ENCODE data around the gene RASA1.

The RASA1 gene

DNA sequence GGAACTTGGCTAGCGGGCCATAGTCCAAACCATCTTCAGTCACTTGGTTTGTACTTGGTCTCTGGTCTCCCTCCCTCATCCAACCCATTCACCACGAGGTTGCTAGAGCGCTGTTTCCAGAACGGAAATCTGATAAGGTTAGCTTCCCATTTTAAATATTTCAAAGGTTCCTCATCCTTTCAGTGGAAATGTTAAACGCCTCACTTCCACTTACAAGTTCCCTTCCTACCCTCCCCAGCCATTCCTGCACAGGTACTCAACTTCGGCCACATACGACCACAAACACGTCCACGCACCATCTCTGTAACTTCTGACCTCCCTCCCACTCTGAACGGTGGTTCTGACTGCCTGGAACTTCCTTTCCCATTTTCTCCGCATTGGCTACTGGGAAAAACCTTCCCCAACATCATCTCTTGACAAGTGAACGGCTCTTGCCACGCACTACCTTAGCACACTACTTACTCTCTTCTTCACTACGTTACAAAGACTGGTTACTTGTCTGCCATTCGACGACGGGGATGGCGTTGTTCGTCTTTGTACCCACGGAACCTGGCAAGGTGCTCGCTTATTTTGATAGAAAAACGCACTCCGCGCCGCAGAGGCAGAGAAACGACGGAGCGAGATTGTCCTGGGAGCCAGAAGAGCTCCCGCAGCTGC is 144.4 kb downstream of the RASA1 start:
- TF ChIP-seq, protein P1, sequence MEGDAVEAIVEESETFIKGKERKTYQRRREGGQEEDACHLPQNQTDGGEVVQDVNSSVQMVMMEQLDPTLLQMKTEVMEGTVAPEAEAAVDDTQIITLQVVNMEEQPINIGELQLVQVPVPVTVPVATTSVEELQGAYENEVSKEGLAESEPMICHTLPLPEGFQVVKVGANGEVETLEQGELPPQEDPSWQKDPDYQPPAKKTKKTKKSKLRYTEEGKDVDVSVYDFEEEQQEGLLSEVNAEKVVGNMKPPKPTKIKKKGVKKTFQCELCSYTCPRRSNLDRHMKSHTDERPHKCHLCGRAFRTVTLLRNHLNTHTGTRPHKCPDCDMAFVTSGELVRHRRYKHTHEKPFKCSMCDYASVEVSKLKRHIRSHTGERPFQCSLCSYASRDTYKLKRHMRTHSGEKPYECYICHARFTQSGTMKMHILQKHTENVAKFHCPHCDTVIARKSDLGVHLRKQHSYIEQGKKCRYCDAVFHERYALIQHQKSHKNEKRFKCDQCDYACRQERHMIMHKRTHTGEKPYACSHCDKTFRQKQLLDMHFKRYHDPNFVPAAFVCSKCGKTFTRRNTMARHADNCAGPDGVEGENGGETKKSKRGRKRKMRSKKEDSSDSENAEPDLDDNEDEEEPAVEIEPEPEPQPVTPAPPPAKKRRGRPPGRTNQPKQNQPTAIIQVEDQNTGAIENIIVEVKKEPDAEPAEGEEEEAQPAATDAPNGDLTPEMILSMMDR (conservative IDR thresholded peaks at IDR 0.05) = 0 out of 2 replicates have a peak, but pooled peaks have one; percentile 4
- no peak for TF ChIP-seq ZFX (IDR thresholded peaks at IDR 0.05)
- H3K27ac ChIP-seq = peak overlapping the region; percentile 95

DNA sequence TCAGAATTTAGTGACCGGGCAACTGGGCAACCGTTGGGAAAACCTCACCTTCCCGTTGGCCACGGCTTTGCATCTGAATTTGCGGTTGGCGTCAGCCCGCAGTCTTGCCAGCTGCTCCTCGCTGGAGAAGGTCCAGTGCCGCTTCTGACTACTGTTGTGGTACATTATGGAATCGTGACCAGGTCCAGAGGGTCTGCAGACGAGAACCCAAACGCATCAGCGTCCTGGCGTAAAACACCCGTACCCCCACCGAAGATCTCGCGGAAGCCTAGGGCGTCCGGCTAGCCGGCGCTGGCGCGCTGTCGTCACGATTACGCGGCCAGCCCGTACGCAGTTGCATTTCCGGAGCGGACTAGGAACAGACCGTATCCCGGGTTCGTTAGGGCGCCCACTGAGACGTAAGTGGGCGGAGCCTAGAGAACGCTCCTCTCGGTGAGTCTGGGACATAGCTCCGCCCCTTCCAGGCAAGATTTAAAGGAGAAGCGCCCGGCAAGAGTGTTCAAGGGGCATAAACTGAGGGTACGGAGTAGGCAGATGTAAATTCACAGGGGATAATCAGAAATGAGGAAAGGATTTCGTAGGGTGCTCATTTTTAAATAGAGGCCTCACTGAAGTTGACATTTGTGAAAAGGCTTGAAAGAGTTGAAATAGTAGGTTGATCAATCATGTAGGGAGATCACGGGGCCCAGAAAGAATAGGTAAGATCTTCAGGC is 145.1 kb downstream of the RASA1 start, which contains the start of gene CCNH:
Gene CCNH (minus strand): TSS at position 301 of the 713 bp plus-strand sequence. CDS start 136 bp downstream, at position 165.
- peak within 1 kb of the TSS; percentile 95 for H3K27ac ChIP-seq
- TF ChIP-seq, protein P1 (conservative IDR thresholded peaks at IDR 0.05) = no peak
- TF ChIP-seq ZFX (IDR thresholded peaks at IDR 0.05) = no peak

DNA sequence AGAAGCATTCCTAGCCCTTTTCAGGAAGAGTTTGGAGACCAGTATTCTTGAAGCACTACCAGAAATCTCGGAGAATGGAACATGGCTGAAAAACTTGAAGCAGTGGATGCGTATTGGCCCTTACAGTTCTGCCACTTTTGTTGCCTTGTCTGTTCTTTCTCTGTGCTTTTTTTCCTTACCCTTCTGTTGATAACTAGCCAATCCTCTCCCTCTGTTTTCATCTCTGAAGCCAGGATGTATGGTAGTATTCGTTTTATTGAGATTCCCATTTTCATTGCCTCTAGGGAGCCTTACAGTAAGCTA is 145.6 kb downstream of the RASA1 start:
- TF ChIP-seq ZFX (IDR thresholded peaks at IDR 0.05) = no peak
- TF ChIP-seq, protein P1 (conservative IDR thresholded peaks at IDR 0.05) = no peak

DNA sequence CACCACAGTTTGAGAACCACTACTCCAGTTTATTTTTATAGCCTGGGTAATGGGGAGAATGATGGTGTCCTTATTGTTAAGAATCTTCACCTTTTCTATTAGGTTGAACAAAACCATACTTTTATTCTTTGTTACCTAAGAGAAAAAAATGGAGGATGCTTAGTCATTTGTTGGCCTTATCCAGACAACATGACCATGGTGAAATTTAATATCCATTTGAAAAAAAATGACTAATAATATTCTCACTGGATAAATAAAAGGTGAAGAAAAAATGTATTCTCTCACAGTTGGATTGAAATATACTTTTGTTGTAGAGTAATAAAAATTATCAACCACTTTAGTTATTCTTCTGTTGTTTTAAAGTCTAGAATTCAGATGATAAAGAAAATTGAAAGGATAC is 150.8 kb downstream of the RASA1 start:
- TF ChIP-seq ZFX (IDR thresholded peaks at IDR 0.05) = no peak
- TF ChIP-seq, protein P1 (conservative IDR thresholded peaks at IDR 0.05) = no peak
- no peak overlapping the region for H3K27ac ChIP-seq

More for the DNA sequence above, 145.6 kb downstream of the RASA1 start:
- peak overlapping the region; percentile 95; the same call in 1 of the 2 replicates for H3K27ac ChIP-seq

DNA sequence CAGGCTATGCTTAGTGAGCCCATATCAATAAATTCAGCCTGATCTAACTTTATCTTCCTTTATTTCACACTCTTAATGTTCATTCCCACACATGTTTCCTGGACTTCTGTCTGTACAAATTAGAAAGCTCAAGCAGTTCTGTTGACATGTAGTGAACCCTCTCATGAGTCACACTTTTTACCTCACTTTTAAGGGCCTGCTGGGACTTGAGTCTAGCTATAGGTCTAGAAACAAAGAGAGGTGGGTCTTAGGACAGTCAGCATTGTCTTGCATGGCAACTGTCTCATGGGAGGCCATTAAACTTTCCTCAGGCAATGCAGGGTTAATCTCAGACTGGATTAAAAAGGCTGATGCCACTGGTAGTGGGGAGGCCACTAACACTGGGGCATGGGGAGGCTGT is 153.6 kb downstream of the RASA1 start:
- TF ChIP-seq ZFX (IDR thresholded peaks at IDR 0.05) = no peak
- TF ChIP-seq, protein P1 (conservative IDR thresholded peaks at IDR 0.05) = no peak
- H3K27ac ChIP-seq = no peak overlapping the region

DNA sequence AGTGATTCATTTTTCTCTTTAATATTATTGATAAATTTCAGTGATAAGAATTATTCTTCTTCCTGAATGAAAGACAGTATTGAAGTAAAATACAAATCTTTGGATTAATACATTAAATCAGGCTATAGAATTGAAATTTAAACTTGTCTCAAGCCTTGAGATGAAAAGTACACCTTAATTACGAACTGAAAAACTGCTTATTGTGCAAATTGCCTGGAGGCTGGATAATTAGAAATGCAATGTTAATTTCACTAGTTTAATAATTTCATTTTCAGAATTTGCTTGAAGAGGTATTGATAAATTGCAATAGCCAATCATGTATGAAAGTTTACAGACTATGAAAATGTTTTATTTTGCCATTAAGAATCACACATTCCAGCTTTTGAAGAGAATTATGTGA is 156.1 kb downstream of the RASA1 start:
- H3K27ac ChIP-seq = no peak overlapping the region
- no peak for TF ChIP-seq ZFX (IDR thresholded peaks at IDR 0.05)
- TF ChIP-seq, protein P1 (conservative IDR thresholded peaks at IDR 0.05) = no peak

DNA sequence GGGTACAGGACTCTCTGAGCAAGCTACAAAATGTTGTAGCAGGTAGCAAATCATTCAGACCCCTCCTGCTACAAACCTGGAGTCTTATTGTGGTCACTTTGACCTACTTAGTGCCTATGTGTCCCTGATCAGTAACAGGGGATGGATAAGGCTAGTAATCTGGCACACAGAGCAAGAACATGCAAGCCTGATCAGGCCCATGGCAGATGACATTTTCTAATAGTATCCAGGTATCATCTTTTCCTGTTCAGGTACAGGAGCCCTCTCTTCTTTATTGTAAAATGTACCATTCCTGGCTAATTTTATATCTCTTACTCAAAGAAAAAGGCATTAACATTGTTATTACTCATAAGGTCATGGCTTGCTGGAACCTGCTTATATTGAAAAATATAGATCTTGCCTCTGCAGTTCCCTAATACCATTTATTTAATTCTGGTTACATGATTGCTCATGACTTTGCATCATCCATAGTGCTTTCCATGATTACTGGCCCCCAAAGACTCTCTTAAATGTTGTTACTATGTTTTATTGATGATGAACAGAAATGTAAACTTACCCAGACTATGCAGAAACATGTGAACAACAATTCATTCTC is 163.3 kb downstream of the RASA1 start:
- TF ChIP-seq ZFX (IDR thresholded peaks at IDR 0.05) = no peak
- TF ChIP-seq, protein P1 (conservative IDR thresholded peaks at IDR 0.05) = no peak
- H3K27ac ChIP-seq = no peak overlapping the region

Measured in C4-2B (cell line).